HEK293T (cell line): ENCODE measurements around the gene SPTBN5.

ENCODE experiments used
- CTCF ChIA-PET: fragments of 350-600 bp; formaldehyde crosslinking; extraction: SDS; loops from one replicate; lab custom pipeline; 2021; ENCODE audit warnings: antibody characterized with exemption, inconsistent platforms; lab: Yijun Ruan, JAX
- POLR2A ChIA-PET: fragments of 350-600 bp; formaldehyde crosslinking; extraction: SDS; loops from one replicate; lab custom pipeline; 2020; ENCODE audit warnings: antibody characterized with exemption, inconsistent platforms; lab: Yijun Ruan, JAX
- DNase-seq: peaks from one replicate; pipeline ENCODE4 v3.0.0; 2012; ENCODE audit warnings: mixed read lengths; ENCODE audit errors: extremely low spot score
- ARNT ChIP-seq: fragments of 450-650 bp; IDR thresholded peaks from 2 replicates; pipeline ENCODE4 v1.6.1; 2017; ENCODE audit warnings: mild to moderate bottlenecking
- BHLHE40 ChIP-seq: fragments of 450-650 bp; IDR thresholded peaks from 2 replicates; pipeline ENCODE4 v1.6.1; 2016; ENCODE audit warnings: mild to moderate bottlenecking, moderate library complexity, borderline replicate concordance
- CTBP1 ChIP-seq: fragments of 450-650 bp; IDR thresholded peaks from 2 replicates; pipeline ENCODE4 v1.6.1; 2016; ENCODE audit warnings: borderline replicate concordance
- ELF4 ChIP-seq: fragments of 450-650 bp; IDR thresholded peaks from 2 replicates; pipeline ENCODE4 v1.6.1; 2017; ENCODE audit warnings: antibody characterized with exemption
- FOXA1 ChIP-seq: fragments of 450-650 bp; IDR thresholded peaks from 2 replicates; pipeline ENCODE4 v1.6.1; 2016; ENCODE audit warnings: mild to moderate bottlenecking
- FOXK2 ChIP-seq: fragments of 450-650 bp; IDR thresholded peaks from 2 replicates; pipeline ENCODE4 v1.6.1; 2016; ENCODE audit warnings: mild to moderate bottlenecking
- FOXM1 ChIP-seq: fragments of 450-650 bp; IDR thresholded peaks from 2 replicates; pipeline ENCODE4 v1.6.1; 2017; ENCODE audit warnings: mild to moderate bottlenecking, borderline replicate concordance
- HDGF ChIP-seq: fragments of 450-650 bp; IDR thresholded peaks from 2 replicates; pipeline ENCODE4 v1.6.1; 2017; ENCODE audit warnings: antibody characterized with exemption, borderline replicate concordance
- L3MBTL2 ChIP-seq: fragments of 450-650 bp; conservative IDR thresholded peaks from 2 replicates; pipeline ENCODE4 v1.6.1; 2016; ENCODE audit warnings: mild to moderate bottlenecking
- LEF1 ChIP-seq: fragments of 450-650 bp; IDR thresholded peaks from 2 replicates; pipeline ENCODE4 v1.6.1; 2017; ENCODE audit warnings: mild to moderate bottlenecking, borderline replicate concordance
- NFRKB ChIP-seq: fragments of 450-650 bp; IDR thresholded peaks from 2 replicates; pipeline ENCODE4 v1.6.1; 2016; ENCODE audit warnings: mild to moderate bottlenecking, moderate library complexity
- SP1 ChIP-seq: fragments of 450-650 bp; IDR thresholded peaks from 2 replicates; pipeline ENCODE4 v1.6.1; 2017
- SUZ12 ChIP-seq: fragments of 450-650 bp; IDR thresholded peaks from 2 replicates; pipeline ENCODE4 v1.6.1; 2016; ENCODE audit warnings: mild to moderate bottlenecking
- TARDBP ChIP-seq: fragments of 450-650 bp; IDR thresholded peaks from 2 replicates; pipeline ENCODE4 v1.6.1; 2016
- ZNF384 ChIP-seq: fragments of 450-650 bp; IDR thresholded peaks from 2 replicates; pipeline ENCODE4 v1.6.1; 2016
- TF ChIP-seq, protein P1 (sequence below): fragments of 450-650 bp; IDR thresholded peaks from 2 replicates; pipeline ENCODE4 v1.6.1; 2016

The SPTBN5 gene

DNA sequence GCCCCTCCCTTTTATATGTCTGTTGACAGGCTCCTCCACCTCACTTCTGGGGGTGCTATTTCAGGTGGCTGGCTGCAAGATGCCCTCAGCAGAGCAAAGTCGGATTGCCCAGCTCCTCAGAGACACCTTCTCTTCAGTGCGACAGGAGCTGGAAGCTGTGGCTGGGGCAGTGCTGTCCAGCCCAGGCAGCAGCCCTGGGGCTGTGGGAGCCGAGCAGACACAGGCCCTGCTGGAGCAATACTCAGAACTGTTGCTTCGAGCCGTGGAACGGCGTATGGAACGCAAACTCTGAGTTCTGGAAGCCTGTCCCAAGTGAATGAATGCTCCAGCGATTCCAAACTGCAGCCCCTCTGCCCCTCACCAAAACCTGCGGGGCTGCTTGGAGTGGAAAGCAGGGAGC, 68.7 kb downstream of the SPTBN5 start:
- no peak for DNase-seq
- CTCF ChIA-PET = no interaction called here
- no peak for TF ChIP-seq ZNF384
- POLR2A ChIA-PET = no interaction called here

DNA sequence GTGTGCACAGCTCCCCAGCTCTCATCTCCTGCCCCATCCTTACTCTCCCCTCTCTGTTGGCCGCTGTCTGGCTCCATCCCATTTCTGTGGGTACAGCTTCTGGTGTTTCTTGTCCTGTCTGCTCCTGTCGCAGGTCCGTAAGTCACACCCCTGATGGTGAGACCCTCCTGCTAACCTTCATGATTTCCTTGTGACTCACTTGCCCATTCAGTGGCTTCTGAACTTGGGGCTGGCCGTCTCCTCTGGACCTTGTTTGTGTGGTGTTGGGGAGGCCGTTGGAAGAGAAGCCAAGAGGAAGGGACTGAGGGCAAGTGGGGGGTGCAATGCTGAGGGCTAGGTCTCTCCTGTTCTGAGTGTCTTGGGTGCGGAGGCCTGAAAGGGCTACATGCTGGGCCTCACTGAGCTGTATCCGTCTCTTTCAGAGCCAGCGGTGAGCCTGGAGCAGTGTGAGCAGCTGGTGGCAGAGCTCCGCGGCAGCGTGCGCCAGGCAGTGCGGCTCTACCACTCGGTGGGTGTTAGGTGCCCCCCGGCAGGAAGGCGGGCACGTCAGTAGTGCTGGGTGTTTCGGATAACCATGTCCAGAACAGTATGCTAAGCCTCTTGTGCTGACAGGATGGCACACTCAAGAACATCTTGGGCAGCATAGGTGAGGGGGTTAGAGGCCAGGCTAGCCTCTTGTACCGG, 69.6 kb downstream of the SPTBN5 start:
- POLR2A ChIA-PET = interaction anchor here (1.3 kb wide), 1 partner anchor 47 kb away, joined by 3 read pairs; no protein-coding TSS in a partner anchor
- CTCF ChIA-PET = no interaction called here
- no peak for DNase-seq
- no peak for TF ChIP-seq ELF4
- TF ChIP-seq LEF1 = no peak
- TF ChIP-seq FOXM1 = no peak
- TF ChIP-seq L3MBTL2 = no peak
- no peak for TF ChIP-seq FOXA1
- no peak for TF ChIP-seq ARNT
- no peak for TF ChIP-seq SP1
- TF ChIP-seq TARDBP = no peak
- TF ChIP-seq BHLHE40 = no peak
- TF ChIP-seq HDGF = no peak
- no peak for TF ChIP-seq CTBP1
- no peak for TF ChIP-seq ZNF384
- TF ChIP-seq FOXK2 = no peak
- no peak for TF ChIP-seq SUZ12
- TF ChIP-seq NFRKB = no peak
- TF ChIP-seq, protein P1, sequence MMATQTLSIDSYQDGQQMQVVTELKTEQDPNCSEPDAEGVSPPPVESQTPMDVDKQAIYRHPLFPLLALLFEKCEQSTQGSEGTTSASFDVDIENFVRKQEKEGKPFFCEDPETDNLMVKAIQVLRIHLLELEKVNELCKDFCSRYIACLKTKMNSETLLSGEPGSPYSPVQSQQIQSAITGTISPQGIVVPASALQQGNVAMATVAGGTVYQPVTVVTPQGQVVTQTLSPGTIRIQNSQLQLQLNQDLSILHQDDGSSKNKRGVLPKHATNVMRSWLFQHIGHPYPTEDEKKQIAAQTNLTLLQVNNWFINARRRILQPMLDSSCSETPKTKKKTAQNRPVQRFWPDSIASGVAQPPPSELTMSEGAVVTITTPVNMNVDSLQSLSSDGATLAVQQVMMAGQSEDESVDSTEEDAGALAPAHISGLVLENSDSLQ = no peak

DNA sequence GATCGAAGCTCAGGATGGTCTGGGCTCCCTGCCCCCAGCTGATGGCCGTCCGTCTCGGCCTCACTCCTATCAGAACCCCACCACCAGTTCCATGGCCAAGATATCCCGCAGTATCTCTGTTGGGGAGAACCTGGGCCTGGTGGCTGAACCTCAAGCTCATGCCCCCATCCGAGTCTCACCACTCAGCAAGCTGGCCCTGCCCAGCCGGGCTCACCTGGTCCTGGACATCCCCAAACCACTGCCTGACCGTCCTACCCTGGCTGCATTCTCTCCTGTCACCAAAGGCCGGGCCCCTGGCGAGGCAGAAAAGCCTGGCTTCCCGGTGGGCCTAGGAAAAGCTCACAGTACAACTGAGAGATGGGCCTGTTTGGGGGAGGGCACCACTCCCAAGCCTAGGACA, 70.4 kb downstream of the SPTBN5 start:
- POLR2A ChIA-PET = interaction anchor here (1.3 kb wide), 1 partner anchor 46 kb away, joined by 3 read pairs; no protein-coding TSS in a partner anchor
- no peak for DNase-seq
- CTCF ChIA-PET = no interaction called here
- no peak for TF ChIP-seq CTBP1
- no peak for TF ChIP-seq HDGF
- TF ChIP-seq ZNF384 = no peak
- no peak for TF ChIP-seq NFRKB
- no peak for TF ChIP-seq SP1
- no peak for TF ChIP-seq TARDBP
- no peak for TF ChIP-seq SUZ12
- no peak for TF ChIP-seq ARNT
- no peak for TF ChIP-seq FOXK2
- TF ChIP-seq, protein P1 = no peak
- TF ChIP-seq L3MBTL2 = no peak
- TF ChIP-seq LEF1 = no peak
- TF ChIP-seq FOXM1 = no peak
- no peak for TF ChIP-seq FOXA1
- no peak for TF ChIP-seq BHLHE40
- TF ChIP-seq ELF4 = no peak

DNA sequence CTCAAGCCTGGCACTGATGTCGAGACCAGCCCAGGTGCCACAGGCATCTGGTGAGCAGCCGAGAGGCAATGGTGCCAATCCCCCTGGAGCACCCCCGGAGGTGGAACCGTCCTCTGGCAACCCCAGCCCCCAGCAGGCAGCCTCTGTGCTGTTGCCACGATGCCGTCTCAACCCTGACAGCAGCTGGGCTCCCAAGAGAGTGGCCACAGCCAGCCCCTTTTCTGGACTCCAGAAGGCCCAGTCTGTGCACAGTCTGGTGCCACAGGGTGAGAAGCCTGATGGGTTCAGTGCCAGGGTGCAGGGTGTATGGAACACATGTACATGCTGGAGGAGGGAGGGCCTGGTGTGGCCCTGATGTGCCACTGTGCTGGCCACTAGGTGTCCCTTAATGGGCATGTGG, 70.9 kb downstream of the SPTBN5 start:
- DNase-seq = no peak
- POLR2A ChIA-PET = no interaction called here
- TF ChIP-seq, protein P1 = no peak
- TF ChIP-seq BHLHE40 (no peak), CTBP1 (no peak), NFRKB (no peak), FOXK2 (no peak)
- CTCF ChIA-PET = no interaction called here

DNA sequence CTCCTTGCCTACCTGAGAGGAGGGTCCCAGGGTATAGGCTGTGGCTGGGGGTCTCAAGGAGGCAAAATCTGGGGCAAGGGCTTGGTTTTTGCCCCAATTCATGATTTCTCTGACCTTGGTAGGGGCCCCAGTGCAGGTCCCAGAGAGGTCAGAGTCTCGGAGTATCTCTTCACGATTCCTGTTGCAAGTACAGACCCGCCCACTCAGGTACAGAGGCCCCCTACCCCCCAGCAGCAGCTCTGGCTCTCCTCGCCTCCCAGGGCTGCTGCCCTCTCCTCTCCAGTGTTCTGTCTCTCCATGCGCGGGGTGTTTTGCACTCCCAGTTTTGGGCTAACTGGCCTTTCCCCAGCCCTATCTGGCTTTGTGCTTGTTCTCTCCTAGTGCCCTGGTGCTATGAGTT, 71.4 kb downstream of the SPTBN5 start:
- POLR2A ChIA-PET = no interaction called here
- CTCF ChIA-PET = no interaction called here

More for the DNA sequence above, 71.4 kb downstream of the SPTBN5 start:
- no peak for DNase-seq
- TF ChIP-seq HDGF = no peak
- TF ChIP-seq L3MBTL2 = no peak
- TF ChIP-seq NFRKB = no peak
- no peak for TF ChIP-seq SUZ12
- no peak for TF ChIP-seq FOXM1
- TF ChIP-seq TARDBP = no peak
- no peak for TF ChIP-seq CTBP1
- TF ChIP-seq BHLHE40 = no peak
- no peak for TF ChIP-seq ARNT
- no peak for TF ChIP-seq LEF1
- TF ChIP-seq FOXK2 = no peak
- no peak for TF ChIP-seq SP1
- TF ChIP-seq ELF4 = no peak
- TF ChIP-seq, protein P1 = no peak
